OCI-LY1 (cell line): ENCODE measurements around the gene MEGF6.

ENCODE experiments used
- H2AFZ ChIP-seq: fragments of 200-600 bp; sonication (generic), shearing (Covaris generic); 2 replicates; pipeline ENCODE4 v1.6.0; 2014; ENCODE audit warnings: antibody characterized with exemption, mild to moderate bottlenecking, low read length
- H3F3A ChIP-seq: fragments of 200-600 bp; sonication (generic), shearing (Covaris generic); 2 replicates; pipeline ENCODE4 v1.6.0; 2014; ENCODE audit warnings: mild to moderate bottlenecking, antibody characterized with exemption, low read length, moderate library complexity; ENCODE audit not compliant: insufficient read depth
- H3K27ac ChIP-seq: fragments of 200-600 bp; sonication (generic); 2 replicates; pipeline ENCODE4 v1.5.1; 2014; ENCODE audit warnings: low read length, mixed run types, mild to moderate bottlenecking, low read depth; ENCODE audit not compliant: poor library complexity, severe bottlenecking
- H3K27me3 ChIP-seq: fragments of 200-600 bp; sonication (generic); 2 replicates; pipeline ENCODE4 v1.6.0; 2014; ENCODE audit warnings: antibody characterized with exemption, mild to moderate bottlenecking, low read length, moderate library complexity; ENCODE audit not compliant: insufficient read depth
- H3K36me3 ChIP-seq: fragments of 200-600 bp; sonication (generic); 2 replicates; pipeline ENCODE4 v1.6.1; 2014; ENCODE audit warnings: mild to moderate bottlenecking, antibody characterized with exemption, low read length, moderate library complexity, mixed read lengths; ENCODE audit not compliant: insufficient read depth
- H3K4me1 ChIP-seq: fragments of 200-600 bp; sonication (generic); 2 replicates; pipeline ENCODE4 v1.5.1; 2014; ENCODE audit warnings: mild to moderate bottlenecking, low read length, moderate library complexity; ENCODE audit not compliant: insufficient read depth, severe bottlenecking
- H3K4me2 ChIP-seq: fragments of 200-600 bp; sonication (generic), shearing (Covaris generic); 2 replicates; pipeline ENCODE4 v1.6.1; 2014; ENCODE audit warnings: low read length
- H3K4me3 ChIP-seq: fragments of 200-600 bp; sonication (generic); 2 replicates; pipeline ENCODE4 v1.5.1; 2014; ENCODE audit warnings: low read length, low read depth, mild to moderate bottlenecking, mixed read lengths; ENCODE audit not compliant: poor library complexity, severe bottlenecking
- H3K79me2 ChIP-seq: fragments of 200-600 bp; shearing (Covaris generic); 2 replicates; pipeline ENCODE4 v1.6.1; 2016; ENCODE audit warnings: mixed run types, low read length, mixed read lengths; ENCODE audit not compliant: insufficient read depth
- H3K9ac ChIP-seq: fragments of 200-600 bp; sonication (generic), shearing (Covaris generic); 2 replicates; pipeline ENCODE4 v1.6.1; 2014; ENCODE audit warnings: mild to moderate bottlenecking, low read length, mixed read lengths
- H3K9me2 ChIP-seq: fragments of 200-600 bp; sonication (generic), shearing (Covaris generic); 2 replicates; pipeline ENCODE4 v1.6.1; 2014; ENCODE audit warnings: low read depth, mild to moderate bottlenecking, low read length, mixed read lengths
- H3K9me3 ChIP-seq: fragments of 200-600 bp; shearing (Covaris generic); 2 replicates; pipeline ENCODE4 v1.6.1; 2014; ENCODE audit warnings: low read length, mixed read lengths
- H4K20me1 ChIP-seq: fragments of 200-600 bp; sonication (generic), shearing (Covaris generic); 2 replicates; pipeline ENCODE4 v1.6.0; 2016; ENCODE audit warnings: mild to moderate bottlenecking, low read length; ENCODE audit not compliant: insufficient read depth
- EZH2 ChIP-seq: fragments of 200-600 bp; sonication (generic), shearing (Covaris generic); IDR thresholded peaks from 2 replicates; pipeline ENCODE4 v1.8.0; 2017; ENCODE audit warnings: borderline replicate concordance, mixed run types, mild to moderate bottlenecking, antibody characterized with exemption, low read length, moderate library complexity, mixed read lengths
- TF ChIP-seq, protein P1 (sequence below): fragments of 200-600 bp; sonication (generic), shearing (Covaris generic); IDR thresholded peaks from 2 replicates; pipeline ENCODE4 v1.5.1; 2017; ENCODE audit warnings: mild to moderate bottlenecking, antibody characterized with exemption, low read length, moderate library complexity, mixed read lengths

MEGF6 gene

GRCh38 chr1:3444736-3445135 is 166.6 kb downstream of the MEGF6 start:
- Histone ChIP-seq H3K36me3 (no peaks in the 10 kb centered on the region; the same call in 1 of the 2 replicates), H3K9me3 (0 out of 2 replicates have a peak, but pooled peaks cover 5% of the 10 kb centered on the region), H3K79me2 (no peaks in the 10 kb centered on the region), H3K9ac (no peak overlapping the region), H4K20me1 (no peaks in the 10 kb centered on the region), H3K4me1 (no peaks in the 10 kb centered on the region), H3K27ac (no peak overlapping the region), H2AFZ (no peak overlapping the region), H3K27me3 (peaks cover 6% of the 10 kb centered on the region; the same call in 1 of the 2 replicates), H3K9me2 (no peaks in the 10 kb centered on the region), H3K4me3 (no peak overlapping the region), H3F3A (no peaks in the 10 kb centered on the region), H3K4me2 (no peak overlapping the region)
- TF ChIP-seq, protein P1, sequence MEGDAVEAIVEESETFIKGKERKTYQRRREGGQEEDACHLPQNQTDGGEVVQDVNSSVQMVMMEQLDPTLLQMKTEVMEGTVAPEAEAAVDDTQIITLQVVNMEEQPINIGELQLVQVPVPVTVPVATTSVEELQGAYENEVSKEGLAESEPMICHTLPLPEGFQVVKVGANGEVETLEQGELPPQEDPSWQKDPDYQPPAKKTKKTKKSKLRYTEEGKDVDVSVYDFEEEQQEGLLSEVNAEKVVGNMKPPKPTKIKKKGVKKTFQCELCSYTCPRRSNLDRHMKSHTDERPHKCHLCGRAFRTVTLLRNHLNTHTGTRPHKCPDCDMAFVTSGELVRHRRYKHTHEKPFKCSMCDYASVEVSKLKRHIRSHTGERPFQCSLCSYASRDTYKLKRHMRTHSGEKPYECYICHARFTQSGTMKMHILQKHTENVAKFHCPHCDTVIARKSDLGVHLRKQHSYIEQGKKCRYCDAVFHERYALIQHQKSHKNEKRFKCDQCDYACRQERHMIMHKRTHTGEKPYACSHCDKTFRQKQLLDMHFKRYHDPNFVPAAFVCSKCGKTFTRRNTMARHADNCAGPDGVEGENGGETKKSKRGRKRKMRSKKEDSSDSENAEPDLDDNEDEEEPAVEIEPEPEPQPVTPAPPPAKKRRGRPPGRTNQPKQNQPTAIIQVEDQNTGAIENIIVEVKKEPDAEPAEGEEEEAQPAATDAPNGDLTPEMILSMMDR, result no peak
- TF ChIP-seq EZH2, result no peak

- no peaks in the 10 kb centered on the region for H3K4me1 ChIP-seq
- TF ChIP-seq, protein P1, result no peak
- no peak for TF ChIP-seq EZH2
- no peaks in the 10 kb centered on the region for H4K20me1 ChIP-seq
- H3K9ac ChIP-seq, result no peak overlapping the region
- no peak overlapping the region for H3K4me3 ChIP-seq
- no peaks in the 10 kb centered on the region for H3K79me2 ChIP-seq
- H3K27me3 ChIP-seq, result peaks cover 6% of the 10 kb centered on the region; the same call in 1 of the 2 replicates
- H2AFZ ChIP-seq, result no peak overlapping the region
- H3K27ac ChIP-seq, result no peak overlapping the region
- H3F3A ChIP-seq, result no peaks in the 10 kb centered on the region
- H3K36me3 ChIP-seq, result no peaks in the 10 kb centered on the region; the same call in 1 of the 2 replicates
- no peaks in the 10 kb centered on the region for H3K9me2 ChIP-seq
- no peak overlapping the region for H3K4me2 ChIP-seq
- 0 out of 2 replicates have a peak, but pooled peaks cover 5% of the 10 kb centered on the region for H3K9me3 ChIP-seq
These were observed 167.0 kb downstream of the MEGF6 start for GRCh38 chr1:3444298-3444697.

DNA sequence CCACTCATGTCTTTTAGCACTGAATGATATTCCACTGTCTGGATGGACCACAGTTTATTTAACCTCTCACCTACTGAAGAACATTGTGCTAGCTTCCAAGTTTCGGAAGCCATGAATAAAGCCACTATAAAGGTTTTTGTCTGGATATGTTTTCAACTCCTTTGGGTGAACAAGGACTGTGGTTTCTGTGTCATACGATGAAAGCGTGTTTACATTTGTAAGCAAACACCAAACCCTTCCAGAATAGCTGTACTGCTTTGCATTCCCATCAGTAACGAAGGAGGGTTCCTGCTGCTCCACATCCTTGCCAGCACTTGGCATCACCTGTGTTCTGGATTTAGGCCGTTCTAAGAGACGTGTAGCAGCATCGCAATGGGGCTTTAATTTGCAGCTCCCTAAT is 167.5 kb downstream of the MEGF6 start:
- no peaks in the 10 kb centered on the region for H3K79me2 ChIP-seq
- H3K27ac ChIP-seq, result no peak overlapping the region
- no peaks in the 10 kb centered on the region for H4K20me1 ChIP-seq
- H3K27me3 ChIP-seq, result peaks cover 6% of the 10 kb centered on the region; the same call in 1 of the 2 replicates
- no peaks in the 10 kb centered on the region for H3K4me1 ChIP-seq
- no peaks in the 10 kb centered on the region for H3K9me2 ChIP-seq
- H3F3A ChIP-seq, result no peaks in the 10 kb centered on the region
- no peak for TF ChIP-seq EZH2
- TF ChIP-seq, protein P1, result no peak
- no peak overlapping the region for H3K9ac ChIP-seq
- 0 out of 2 replicates have a peak, but pooled peaks cover 5% of the 10 kb centered on the region for H3K9me3 ChIP-seq
- H3K36me3 ChIP-seq, result no peaks in the 10 kb centered on the region; the same call in 1 of the 2 replicates
- H2AFZ ChIP-seq, result no peak overlapping the region
- H3K4me2 ChIP-seq, result no peak overlapping the region
- no peak overlapping the region for H3K4me3 ChIP-seq
